Keratinocyte (primary cell): Measurements from ENCODE around the gene RICTOR.

Experiments
- CTCF ChIP-seq, 3 experiments: IDR thresholded peaks in 1 of 3; conservative IDR thresholded peaks in 1 of 3; optimal IDR thresholded peaks in 1 of 3; 2 replicates in 2 of 3; 3 replicates in 1 of 3; pipeline versions ENCODE3 to v1.5.1; 2011; ENCODE audit warnings: low read length in 3 of 3, mild to moderate bottlenecking in 3 of 3, moderate library complexity in 2 of 3, control low read depth in 1 of 3, inconsistent platforms in 1 of 3; ENCODE audit not compliant: insufficient read depth in 2 of 3; ENCODE audit errors: extremely low read depth in 1 of 3
- EZH2 ChIP-seq: IDR thresholded peaks from one replicate; pipeline ENCODE4 v1.6.1; 2012; ENCODE audit warnings: inconsistent platforms, mild to moderate bottlenecking, low read length, moderate library complexity

- TF ChIP-seq EZH2: no peak
- TF ChIP-seq CTCF (optimal IDR thresholded peaks at IDR 0.05 in 1 of 3, IDR thresholded peaks at IDR 0.05 in 1 of 3, conservative IDR thresholded peaks at IDR 0.05 in 1 of 3; ENCODE audit: extremely low read depth in 1 of 3, insufficient read depth in 2 of 3, low read length in 3 of 3): no peak
Observed at GRCh38 chr5:39121922-39122321, 47.7 kb upstream of the RICTOR start.
